Fibroblast of villous mesenchyme (primary cell): ENCODE measurements around the gene KIF25. TPM values are rescaled to one million over a fixed set of nuclear protein-coding genes. Genes with fewer than 3 reads are reported as not detected.

ENCODE experiments used
- DNase-seq: peaks from one replicate; pipeline ENCODE4 v3.0.0-alpha.2; 2010; ENCODE audit warnings: low read depth
- H3K4me3 ChIP-seq: 2 replicates; pipeline ENCODE4 v1.5.1; 2011; ENCODE audit warnings: low read depth, mild to moderate bottlenecking, low read length
- total RNA-seq: library from RNA; depleted of rRNA; stranded (reverse); fragments of >200 nt; gene quantifications from 2 replicates; pipeline ENCODE4 v1.2.3, GENCODE V29; 2012
- TF ChIP-seq, protein P1 (sequence below): IDR thresholded peaks from 2 replicates; pipeline ENCODE4 v1.5.1; 2012; ENCODE audit warnings: low read depth, mild to moderate bottlenecking, low read length; ENCODE audit not compliant: insufficient read depth

The KIF25 gene
- total RNA-seq, 1 donor, result not detected

DNA sequence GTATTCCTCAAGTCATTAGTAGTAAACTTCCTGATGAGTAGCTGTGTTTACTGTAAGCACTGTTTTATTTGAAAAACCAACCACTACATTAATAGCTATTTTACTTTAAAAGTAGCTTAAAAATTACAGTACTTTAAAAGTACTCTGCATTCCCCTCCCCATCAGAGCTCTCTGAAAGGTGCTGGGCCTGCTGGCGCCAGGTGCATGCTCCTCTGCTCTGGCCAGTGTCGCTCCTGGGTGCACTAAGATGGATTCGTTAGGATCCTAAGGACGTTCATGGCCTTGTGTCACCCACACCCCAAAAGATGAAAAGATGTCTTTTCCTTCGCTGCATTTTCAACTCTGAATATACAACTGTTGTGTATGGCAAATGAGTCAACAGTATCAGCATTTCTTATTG is 43.9 kb upstream of the KIF25 start:
- TF ChIP-seq, protein P1, sequence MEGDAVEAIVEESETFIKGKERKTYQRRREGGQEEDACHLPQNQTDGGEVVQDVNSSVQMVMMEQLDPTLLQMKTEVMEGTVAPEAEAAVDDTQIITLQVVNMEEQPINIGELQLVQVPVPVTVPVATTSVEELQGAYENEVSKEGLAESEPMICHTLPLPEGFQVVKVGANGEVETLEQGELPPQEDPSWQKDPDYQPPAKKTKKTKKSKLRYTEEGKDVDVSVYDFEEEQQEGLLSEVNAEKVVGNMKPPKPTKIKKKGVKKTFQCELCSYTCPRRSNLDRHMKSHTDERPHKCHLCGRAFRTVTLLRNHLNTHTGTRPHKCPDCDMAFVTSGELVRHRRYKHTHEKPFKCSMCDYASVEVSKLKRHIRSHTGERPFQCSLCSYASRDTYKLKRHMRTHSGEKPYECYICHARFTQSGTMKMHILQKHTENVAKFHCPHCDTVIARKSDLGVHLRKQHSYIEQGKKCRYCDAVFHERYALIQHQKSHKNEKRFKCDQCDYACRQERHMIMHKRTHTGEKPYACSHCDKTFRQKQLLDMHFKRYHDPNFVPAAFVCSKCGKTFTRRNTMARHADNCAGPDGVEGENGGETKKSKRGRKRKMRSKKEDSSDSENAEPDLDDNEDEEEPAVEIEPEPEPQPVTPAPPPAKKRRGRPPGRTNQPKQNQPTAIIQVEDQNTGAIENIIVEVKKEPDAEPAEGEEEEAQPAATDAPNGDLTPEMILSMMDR, result no peak
- no peak overlapping the region for H3K4me3 ChIP-seq
- DNase-seq, result no peak

DNA sequence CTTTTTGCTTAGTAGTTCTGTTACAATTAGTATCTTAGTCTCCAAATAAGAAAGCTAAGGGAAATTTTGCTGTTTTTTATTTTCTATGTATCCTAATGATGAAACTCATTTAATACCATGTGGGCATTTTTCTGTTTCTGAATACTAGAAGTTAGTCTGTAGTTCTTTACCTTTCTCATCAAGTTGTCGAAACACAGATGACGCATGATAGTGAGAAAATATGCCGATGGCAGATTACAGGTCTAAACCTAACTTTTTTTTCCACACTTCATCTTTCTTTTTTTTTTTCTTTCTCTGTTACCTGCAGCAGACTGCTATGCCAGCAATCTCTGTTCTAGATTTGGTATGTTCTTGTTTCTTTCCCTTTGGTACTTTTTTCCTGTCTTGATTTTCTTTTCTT is 43.3 kb upstream of the KIF25 start:
- DNase-seq, result no peak

DNA sequence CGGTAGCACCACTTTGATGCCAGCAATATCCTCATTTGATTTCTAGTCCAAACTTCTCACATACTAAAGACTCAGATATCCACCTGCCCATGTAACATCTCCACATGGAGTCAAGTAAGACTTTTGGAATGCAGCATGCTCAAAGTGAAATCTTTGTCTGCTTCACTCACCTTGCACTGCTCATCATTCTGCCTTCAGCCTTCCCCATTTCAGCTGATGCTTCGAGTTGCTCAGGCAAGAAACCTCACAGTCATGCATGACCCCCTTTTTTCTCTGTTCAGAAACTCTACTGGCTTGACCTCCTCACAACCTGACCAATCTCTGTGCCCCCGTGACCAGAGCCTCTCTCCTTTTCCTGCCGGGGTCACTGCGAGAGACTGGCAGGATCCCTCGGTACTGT is 41.0 kb upstream of the KIF25 start:
- TF ChIP-seq, protein P1, result no peak
- DNase-seq, result no peak
- H3K4me3 ChIP-seq, result no peak overlapping the region

More for the DNA sequence above, 43.3 kb upstream of the KIF25 start:
- TF ChIP-seq, protein P1, result no peak
- no peak overlapping the region for H3K4me3 ChIP-seq

DNA sequence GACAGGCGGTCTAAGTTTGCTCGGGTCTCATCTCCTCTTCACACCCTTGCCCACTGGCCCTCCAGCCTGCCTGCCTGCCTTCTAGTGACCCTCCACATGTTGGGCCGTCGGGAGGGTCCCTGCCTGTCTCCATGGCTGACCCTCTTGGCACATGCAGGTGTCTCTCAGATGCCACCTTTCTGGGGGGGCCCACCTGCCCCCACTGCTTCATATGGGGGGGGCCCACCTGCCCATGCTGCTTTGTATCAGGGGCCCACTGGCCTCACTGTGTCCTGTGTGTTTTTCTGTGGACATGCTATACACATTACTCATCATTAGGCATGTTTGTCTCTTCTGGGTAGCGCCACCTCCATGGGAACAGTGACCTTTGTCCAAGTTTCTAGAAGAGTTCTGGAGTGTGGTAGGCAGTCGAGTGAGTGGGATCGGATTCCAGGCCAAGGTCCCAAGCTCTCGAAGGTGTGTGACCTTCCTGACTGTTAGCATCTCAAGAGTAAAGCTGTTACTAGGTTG is 40.4 kb upstream of the KIF25 start:
- H3K4me3 ChIP-seq, result no peak overlapping the region
- TF ChIP-seq, protein P1, result no peak
- DNase-seq, result no peak

DNA sequence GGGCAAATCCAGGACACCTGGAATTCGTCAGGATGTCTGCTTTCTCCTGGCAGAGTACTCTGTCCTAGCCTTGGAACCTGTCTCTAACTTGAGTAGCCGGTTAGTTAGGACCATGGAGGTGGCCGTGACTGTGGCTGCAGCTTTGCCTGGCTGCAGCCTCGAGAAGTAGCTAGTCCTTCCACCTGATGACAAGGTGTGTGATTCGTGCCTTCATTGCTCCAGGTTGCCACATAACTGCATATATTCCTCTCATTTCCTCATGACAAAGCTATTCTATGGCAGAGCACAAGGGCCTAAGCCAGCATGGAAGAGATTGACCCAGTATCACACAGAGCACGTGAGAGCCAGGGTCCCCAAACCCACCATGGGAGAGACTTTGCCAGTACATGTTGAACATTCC is 39.8 kb upstream of the KIF25 start:
- TF ChIP-seq, protein P1, result no peak

DNA sequence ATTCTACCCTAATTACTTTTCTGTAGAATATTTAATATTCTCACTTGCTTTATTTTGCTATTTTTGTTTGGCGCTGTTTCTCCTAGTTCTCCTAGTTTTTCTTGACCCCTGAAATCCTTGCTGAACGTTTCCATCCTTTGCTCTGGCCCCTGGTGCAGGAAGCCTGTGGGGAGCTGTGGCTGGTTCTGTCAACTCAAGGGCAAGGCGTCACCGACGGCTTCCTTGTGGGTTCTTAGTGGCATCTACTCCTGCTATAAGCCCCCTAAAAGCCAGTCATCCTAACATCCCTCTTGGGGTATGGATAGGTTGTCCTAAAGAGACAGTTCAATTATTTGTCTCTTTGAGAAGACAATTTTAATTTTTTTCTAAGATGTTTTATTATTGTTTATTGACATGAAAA is 36.9 kb upstream of the KIF25 start:
- DNase-seq, result no peak
- TF ChIP-seq, protein P1, result no peak
- no peak overlapping the region for H3K4me3 ChIP-seq

More for the DNA sequence above, 39.8 kb upstream of the KIF25 start:
- H3K4me3 ChIP-seq, result no peak overlapping the region
- DNase-seq, result no peak

DNA sequence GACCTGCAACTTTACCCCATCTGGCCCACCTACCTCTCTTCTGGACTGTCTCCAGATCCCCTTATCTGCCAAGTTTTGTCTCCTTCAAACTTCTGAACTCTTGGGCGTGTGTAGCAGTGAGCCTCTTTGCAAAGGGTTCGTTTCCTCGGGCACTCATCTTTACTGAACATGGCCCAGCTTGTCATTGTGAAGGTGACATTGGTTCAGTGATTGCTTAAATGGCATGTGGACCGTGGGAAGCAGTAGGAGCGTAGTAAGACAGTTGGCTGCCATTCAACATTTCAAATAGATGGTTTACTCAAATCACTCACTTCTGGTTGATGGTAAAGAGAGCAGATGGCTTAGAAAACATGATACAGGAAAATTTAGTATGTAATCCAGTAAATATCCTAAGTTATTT is 34.8 kb upstream of the KIF25 start:
- TF ChIP-seq, protein P1, result no peak
- no peak for DNase-seq
- no peak overlapping the region for H3K4me3 ChIP-seq
